Calu3 (cell line): ENCODE results near the gene PSME3IP1. TPM values are rescaled to one million over a fixed set of nuclear protein-coding genes. Genes with fewer than 3 reads are reported as not detected.

Source experiments
- BruUV-seq: library from RNA; stranded (reverse); fragments of 400-500 nt; replicated peaks from 2 replicates; lab custom pipeline; 2021; lab: Mats Ljungman, UMichigan
- CTCF ChIA-PET: fragments of 300-600 bp; sonication (Branson Sonifier 250); formaldehyde crosslinking; loops from one replicate; lab custom pipeline; 2022; ENCODE audit warnings: antibody characterized with exemption; lab: Charles Lee
- DNase-seq: peaks from one replicate; pipeline ENCODE4 v3.0.0; 2022
- H3K27ac Mint-ChIP-seq: one replicate; pipeline ENCODE4 v1.8.0; 2022; ENCODE audit warnings: mixed read lengths; ENCODE audit not compliant: unreplicated experiment
- H3K27me3 Mint-ChIP-seq: one replicate; pipeline ENCODE4 v1.8.0; 2022; ENCODE audit warnings: mixed read lengths; ENCODE audit not compliant: unreplicated experiment
- H3K36me3 Mint-ChIP-seq: one replicate; pipeline ENCODE4 v1.8.0; 2022; ENCODE audit warnings: mild to moderate bottlenecking, moderate library complexity, mixed read lengths; ENCODE audit not compliant: insufficient read depth, unreplicated experiment
- H3K4me1 Mint-ChIP-seq: one replicate; pipeline ENCODE4 v1.8.0; 2022; ENCODE audit warnings: mild to moderate bottlenecking, low read depth, mixed read lengths; ENCODE audit not compliant: unreplicated experiment
- H3K4me3 Mint-ChIP-seq: one replicate; pipeline ENCODE4 v1.8.0; 2022; ENCODE audit warnings: mild to moderate bottlenecking, low read depth, moderate library complexity, mixed read lengths; ENCODE audit not compliant: unreplicated experiment
- H3K9me3 Mint-ChIP-seq: one replicate; pipeline ENCODE4 v1.8.0; 2022; ENCODE audit warnings: low read depth, mixed read lengths; ENCODE audit not compliant: unreplicated experiment
- CTCF ChIP-seq: fragments of 200-600 bp; IDR thresholded peaks from one replicate; pipeline ENCODE4 v1.8.0; 2022; ENCODE audit warnings: antibody characterized with exemption; ENCODE audit not compliant: unreplicated experiment
- intact Hi-C: fragments of 100-400 bp; cut with micrococcal nuclease; formaldehyde crosslinking; loops from one replicate; pipeline ENCODE4 v1.10.0; 2022; ENCODE audit not compliant: unreplicated experiment
- total RNA-seq: library from RNA; stranded (reverse); gene quantifications from 2 replicates; pipeline ENCODE4 v1.2.3, GENCODE V29; 2022

PSME3IP1 gene
- total RNA-seq, 1 experiment from 2014 or later: 171 TPM

- Mint-ChIP-seq H3K4me3 (peak overlapping the region; percentile 93), H3K36me3 (peaks cover 37% of the 10 kb centered on the region), H3K27ac (peak overlapping the region; percentile 87), H3K4me1 (peaks cover 26% of the 10 kb centered on the region), H3K27me3 (no peaks in the 10 kb centered on the region), H3K9me3 (no peaks in the 10 kb centered on the region)
- intact Hi-C loops: loop anchor here (2.0 to 10.0 kb wide), 2 partner anchors 96 to 228 kb away; no protein-coding TSS in a partner anchor
- CTCF ChIA-PET: interaction anchor here (0.6 kb wide), 2 partner anchors 61 to 367 kb away, joined by 3 to 4 read pairs; no protein-coding TSS in a partner anchor
- DNase-seq: peak; percentile 20
- TF ChIP-seq CTCF: no peak
- BruUV-seq: no TSS peak
Measured at GRCh38 chr16:57186872-57187854, 1.3 kb upstream of the PSME3IP1 start.

GRCh38 chr16:57185446-57185944, 344 bp downstream of the PSME3IP1 start:
- peak; percentile 36 for DNase-seq
- Mint-ChIP-seq H3K27me3 (no peaks in the 10 kb centered on the region), H3K27ac (peak overlapping the region; percentile 87), H3K9me3 (no peaks in the 10 kb centered on the region), H3K4me3 (peak overlapping the region; percentile 93), H3K4me1 (peaks cover 18% of the 10 kb centered on the region), H3K36me3 (peaks cover 37% of the 10 kb centered on the region)
- BruUV-seq: TSS peak; percentile 70
- intact Hi-C loops: loop anchor here (10.0 kb wide), 1 partner anchor 229 kb away; no protein-coding TSS in a partner anchor
- CTCF ChIA-PET: interaction anchor here (0.6 to 1.4 kb wide), 11 partner anchors 9 to 280 kb away, joined by 3 to 9 read pairs (median 4); partner anchors contain the start of genes ARL2BP and CPNE2
- no peak for TF ChIP-seq CTCF

GRCh38 chr16:57184887-57185445, 873 bp downstream of the PSME3IP1 start:
- H3K9me3 Mint-ChIP-seq: no peaks in the 10 kb centered on the region
- DNase-seq: peak; percentile 20
- H3K4me1 Mint-ChIP-seq: peaks cover 18% of the 10 kb centered on the region
- peaks cover 37% of the 10 kb centered on the region for H3K36me3 Mint-ChIP-seq
- H3K4me3 Mint-ChIP-seq: peak overlapping the region; percentile 93
- TF ChIP-seq CTCF: no peak
- peak overlapping the region; percentile 87 for H3K27ac Mint-ChIP-seq
- CTCF ChIA-PET: interaction anchor here (0.7 to 1.4 kb wide), 4 partner anchors 35 to 192 kb away, joined by 3 to 9 read pairs (median 4); partner anchors contain the start of gene ARL2BP
- intact Hi-C loops: loop anchor here (10.0 kb wide), 1 partner anchor 230 kb away; no protein-coding TSS in a partner anchor
- no peaks in the 10 kb centered on the region for H3K27me3 Mint-ChIP-seq
- no TSS peak for BruUV-seq

- H3K27me3 Mint-ChIP-seq: no peaks in the 10 kb centered on the region
- H3K4me1 Mint-ChIP-seq: peaks cover 18% of the 10 kb centered on the region
- peak overlapping the region; percentile 93 for H3K4me3 Mint-ChIP-seq
- no peaks in the 10 kb centered on the region for H3K9me3 Mint-ChIP-seq
- DNase-seq: no peak
- H3K36me3 Mint-ChIP-seq: peaks cover 37% of the 10 kb centered on the region
- CTCF ChIA-PET: no interaction called here
- no peak overlapping the region for H3K27ac Mint-ChIP-seq
- BruUV-seq: no TSS peak
- no peak for TF ChIP-seq CTCF
- intact Hi-C loops: loop anchor here (10.0 kb wide), 1 partner anchor 231 kb away; no protein-coding TSS in a partner anchor
Measured at GRCh38 chr16:57184113-57184512, 1.7 kb downstream of the PSME3IP1 start.
